HepG2 (cell line): Measurements from ENCODE around the gene VCP. TPM values are rescaled to one million over a fixed set of nuclear protein-coding genes. Genes with fewer than 3 reads are reported as not detected.
A peak's percentile ranks its signal among the peaks of the same experiment; 100 is the strongest.

Experiments
- CBFB ChIP-seq: sonication (generic); formaldehyde crosslinking; IDR thresholded peaks from 2 replicates; pipeline ENCODE4 v1.4.0; 2020; ENCODE audit warnings: missing genetic modification reagents
- ELF3 ChIP-seq: IDR thresholded peaks from 2 replicates; pipeline ENCODE4 v1.6.1; 2016; ENCODE audit warnings: missing genetic modification reagents, missing compliant biosample characterization
- HDAC1 ChIP-seq: sonication (generic); formaldehyde crosslinking; IDR thresholded peaks from 2 replicates; pipeline ENCODE4 v1.5.1; 2020; ENCODE audit warnings: mild to moderate bottlenecking, missing genetic modification reagents
- HDAC6 ChIP-seq: fragments of 200-600 bp; sonication (generic); IDR thresholded peaks from 2 replicates; pipeline ENCODE4 v1.7.0; 2017; ENCODE audit warnings: mild to moderate bottlenecking, antibody characterized with exemption, low read length, low read depth
- KDM5B ChIP-seq: sonication (generic); formaldehyde crosslinking; IDR thresholded peaks from 2 replicates; pipeline ENCODE4 v1.4.0; 2020; ENCODE audit warnings: missing genetic modification reagents, mild to moderate bottlenecking, borderline replicate concordance
- NFE2L2 ChIP-seq: fragments of 150-350 bp; IDR thresholded peaks from 2 replicates; pipeline ENCODE4 v1.6.1; 2014; ENCODE audit warnings: low read length
- PCBP1 ChIP-seq: fragments of 200-400 bp; formaldehyde crosslinking; IDR thresholded peaks from 2 replicates; pipeline ENCODE4 v1.6.1; 2017; ENCODE audit warnings: mild to moderate bottlenecking, low read depth, low read length, borderline replicate concordance
- RBM22 ChIP-seq: fragments of 200-400 bp; formaldehyde crosslinking; optimal IDR thresholded peaks from 2 replicates; pipeline ENCODE3; 2017; ENCODE audit warnings: mild to moderate bottlenecking, low read length, moderate library complexity
- RFX5 ChIP-seq: IDR thresholded peaks from 2 replicates; pipeline ENCODE4 v1.6.1; 2011; ENCODE audit warnings: low read depth, low read length, improper control_type of control experiment
- RXRB ChIP-seq: IDR thresholded peaks from 2 replicates; pipeline ENCODE4 v1.6.1; 2016; ENCODE audit warnings: borderline replicate concordance, missing genetic modification reagents, missing compliant biosample characterization
- SALL2 ChIP-seq: sonication (generic); formaldehyde crosslinking; IDR thresholded peaks from 2 replicates; pipeline ENCODE4 v1.8.1; 2023; ENCODE audit warnings: mild to moderate bottlenecking, missing genetic modification reagents, inconsistent platforms
- TAF15 ChIP-seq: fragments of 200-400 bp; formaldehyde crosslinking; IDR thresholded peaks from one replicate; pipeline ENCODE4 v1.6.1; 2018; ENCODE audit warnings: mild to moderate bottlenecking, low read depth, low read length; ENCODE audit not compliant: poor library complexity, severe bottlenecking
- TBX3 ChIP-seq: fragments of 450-650 bp; IDR thresholded peaks from 2 replicates; pipeline ENCODE4 v1.6.1; 2017; ENCODE audit warnings: antibody characterized with exemption, mild to moderate bottlenecking, inconsistent platforms, borderline replicate concordance
- ZNF343 ChIP-seq: sonication (generic); formaldehyde crosslinking; IDR thresholded peaks from 2 replicates; pipeline ENCODE4 v1.4.0; 2020; ENCODE audit warnings: mild to moderate bottlenecking, missing genetic modification reagents
- ZNF607 ChIP-seq: sonication (generic); formaldehyde crosslinking; IDR thresholded peaks from 2 replicates; pipeline ENCODE4 v1.5.1; 2020; ENCODE audit warnings: missing genetic modification reagents, mild to moderate bottlenecking, borderline replicate concordance
- ZNF772 ChIP-seq: sonication (generic); formaldehyde crosslinking; IDR thresholded peaks from 2 replicates; pipeline ENCODE4 v1.5.0; 2020; ENCODE audit warnings: mild to moderate bottlenecking, missing genetic modification reagents
- ZNF773 ChIP-seq: sonication (generic); formaldehyde crosslinking; IDR thresholded peaks from 2 replicates; pipeline ENCODE4 v1.4.0; 2020; ENCODE audit warnings: missing genetic modification reagents, borderline replicate concordance
- polyA plus RNA-seq, 8 experiments: library from polyadenylated mRNA; depleted of rRNA in 3 of 8; stranded (reverse) in 7 of 8; unstranded in 1 of 8; fragments of >200 nt; fragmentation: Illumina TruSeq in 4 of 8; extraction: Trizol in 4 of 8; gene quantifications; 2 replicates each; pipeline versions ENCODE4 v1.2.1 to v1.2.3, GENCODE V29; 2011 to 2016; ENCODE audit warnings: low read depth in 4 of 8, missing spikeins in 1 of 8, mixed read lengths in 1 of 8; ENCODE audit not compliant: insufficient read depth in 1 of 8
- total RNA-seq, 5 experiments: library from RNA; depleted of rRNA; stranded (reverse); fragments of >200 nt; fragmentation: Illumina TruSeq; extraction: Trizol; gene quantifications; 2 replicates each; pipeline ENCODE4 v1.2.3, GENCODE V29; 2016; ENCODE audit warnings: low read depth in 1 of 5
- TF ChIP-seq, protein P1 (sequence below): sonication (generic); formaldehyde crosslinking; IDR thresholded peaks from 2 replicates; pipeline ENCODE4 v1.4.0; 2020; ENCODE audit warnings: missing genetic modification reagents, borderline replicate concordance
- TF ChIP-seq, protein P2 (sequence below): sonication (generic); formaldehyde crosslinking; IDR thresholded peaks from 2 replicates; pipeline ENCODE4 v1.4.0; 2020; ENCODE audit warnings: missing genetic modification reagents
- TF ChIP-seq, protein P3 (sequence below): sonication (generic); formaldehyde crosslinking; IDR thresholded peaks from 2 replicates; pipeline ENCODE4 v1.4.0; 2020; ENCODE audit warnings: missing genetic modification reagents
- TF ChIP-seq, protein P4 (sequence below): IDR thresholded peaks from 2 replicates; pipeline ENCODE4 v1.6.1; 2012; ENCODE audit warnings: inconsistent platforms
- TF ChIP-seq, protein P5 (sequence below): sonication (generic); formaldehyde crosslinking; IDR thresholded peaks from 2 replicates; pipeline ENCODE4 v1.5.0; 2020; ENCODE audit warnings: missing genetic modification reagents

VCP gene
- total and polyA plus RNA-seq, 2 of the 13 experiments (the other 11 are each of a cell fraction or from before 2014, with no cell fraction given): 143 to 391 TPM

DNA sequence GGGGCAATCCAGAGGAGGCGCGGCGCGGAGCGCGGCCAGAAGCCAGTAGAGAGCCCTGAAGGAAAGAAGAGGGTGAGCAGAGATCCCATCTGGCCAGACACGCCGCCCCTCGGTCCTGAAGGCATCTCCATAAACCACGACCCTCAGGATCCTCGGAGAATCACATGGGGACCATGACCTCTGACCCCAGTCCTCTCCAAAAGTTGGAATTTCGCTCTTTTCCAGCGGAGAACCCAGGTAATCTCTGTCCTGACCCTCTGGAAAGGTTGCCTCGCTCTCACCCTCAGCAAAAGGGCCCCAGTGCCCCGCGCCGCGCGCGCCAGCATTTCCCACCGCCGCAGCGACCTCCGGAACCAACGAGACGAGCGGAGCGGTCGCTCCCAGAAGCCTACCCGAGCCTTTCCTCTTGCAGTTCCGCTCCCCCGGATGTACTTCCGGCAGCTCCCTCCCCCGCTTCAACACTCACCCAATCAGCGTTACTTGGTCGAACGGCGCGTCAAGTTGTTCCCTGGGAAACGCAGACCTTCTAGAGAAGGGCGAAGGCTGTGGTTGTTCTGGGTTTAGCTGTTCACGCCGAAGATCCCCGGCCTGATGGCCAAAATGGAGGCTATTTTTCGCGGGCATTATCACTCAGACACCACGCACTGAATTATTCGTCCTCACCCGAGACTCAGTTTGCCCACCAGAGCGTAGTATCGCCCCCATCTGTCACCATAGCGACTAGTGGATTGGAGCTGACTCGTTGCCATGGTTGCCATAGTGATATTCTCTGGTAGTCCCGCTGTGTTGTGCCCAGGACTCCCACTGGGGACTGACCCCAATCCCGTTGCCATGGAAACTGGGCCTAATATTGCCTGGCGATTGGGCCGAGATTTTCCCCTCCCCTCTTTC lies 30.6 kb upstream of the VCP start, which contains the start of gene STOML2 (continued):
- TF ChIP-seq KDM5B (CRISPR knock-in tag) (peak; percentile 59; the same call in 1 of the 2 replicates), RFX5 (peak; percentile 87), ZNF772 (peak; percentile 92), ELF3 (peak; percentile 62; the same call in 1 of the 2 replicates), ZNF343 (CRISPR knock-in tag) (no peak), TBX3 (no peak), ZNF773 (CRISPR knock-in tag) (no peak), RBM22 (peak; percentile 94), CBFB (CRISPR knock-in tag) (peak; percentile 90; the same call in 1 of the 2 replicates), ZNF607 (CRISPR knock-in tag) (no peak; the same call in 1 of the 2 replicates), PCBP1 (no peak), SALL2 (peak; percentile 86), RXRB (peak; percentile 79), HDAC1 (CRISPR knock-in tag) (peak; percentile 96), NFE2L2 (no peak), TAF15 (no peak), HDAC6 (no peak)
- TF ChIP-seq, protein P1, sequence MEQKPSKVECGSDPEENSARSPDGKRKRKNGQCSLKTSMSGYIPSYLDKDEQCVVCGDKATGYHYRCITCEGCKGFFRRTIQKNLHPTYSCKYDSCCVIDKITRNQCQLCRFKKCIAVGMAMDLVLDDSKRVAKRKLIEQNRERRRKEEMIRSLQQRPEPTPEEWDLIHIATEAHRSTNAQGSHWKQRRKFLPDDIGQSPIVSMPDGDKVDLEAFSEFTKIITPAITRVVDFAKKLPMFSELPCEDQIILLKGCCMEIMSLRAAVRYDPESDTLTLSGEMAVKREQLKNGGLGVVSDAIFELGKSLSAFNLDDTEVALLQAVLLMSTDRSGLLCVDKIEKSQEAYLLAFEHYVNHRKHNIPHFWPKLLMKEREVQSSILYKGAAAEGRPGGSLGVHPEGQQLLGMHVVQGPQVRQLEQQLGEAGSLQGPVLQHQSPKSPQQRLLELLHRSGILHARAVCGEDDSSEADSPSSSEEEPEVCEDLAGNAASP: peak; percentile 66; the same call in 1 of the 2 replicates
- TF ChIP-seq, protein P2, sequence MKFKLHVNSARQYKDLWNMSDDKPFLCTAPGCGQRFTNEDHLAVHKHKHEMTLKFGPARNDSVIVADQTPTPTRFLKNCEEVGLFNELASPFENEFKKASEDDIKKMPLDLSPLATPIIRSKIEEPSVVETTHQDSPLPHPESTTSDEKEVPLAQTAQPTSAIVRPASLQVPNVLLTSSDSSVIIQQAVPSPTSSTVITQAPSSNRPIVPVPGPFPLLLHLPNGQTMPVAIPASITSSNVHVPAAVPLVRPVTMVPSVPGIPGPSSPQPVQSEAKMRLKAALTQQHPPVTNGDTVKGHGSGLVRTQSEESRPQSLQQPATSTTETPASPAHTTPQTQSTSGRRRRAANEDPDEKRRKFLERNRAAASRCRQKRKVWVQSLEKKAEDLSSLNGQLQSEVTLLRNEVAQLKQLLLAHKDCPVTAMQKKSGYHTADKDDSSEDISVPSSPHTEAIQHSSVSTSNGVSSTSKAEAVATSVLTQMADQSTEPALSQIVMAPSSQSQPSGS (CRISPR knock-in tag): peak; percentile 82
- TF ChIP-seq, protein P3, sequence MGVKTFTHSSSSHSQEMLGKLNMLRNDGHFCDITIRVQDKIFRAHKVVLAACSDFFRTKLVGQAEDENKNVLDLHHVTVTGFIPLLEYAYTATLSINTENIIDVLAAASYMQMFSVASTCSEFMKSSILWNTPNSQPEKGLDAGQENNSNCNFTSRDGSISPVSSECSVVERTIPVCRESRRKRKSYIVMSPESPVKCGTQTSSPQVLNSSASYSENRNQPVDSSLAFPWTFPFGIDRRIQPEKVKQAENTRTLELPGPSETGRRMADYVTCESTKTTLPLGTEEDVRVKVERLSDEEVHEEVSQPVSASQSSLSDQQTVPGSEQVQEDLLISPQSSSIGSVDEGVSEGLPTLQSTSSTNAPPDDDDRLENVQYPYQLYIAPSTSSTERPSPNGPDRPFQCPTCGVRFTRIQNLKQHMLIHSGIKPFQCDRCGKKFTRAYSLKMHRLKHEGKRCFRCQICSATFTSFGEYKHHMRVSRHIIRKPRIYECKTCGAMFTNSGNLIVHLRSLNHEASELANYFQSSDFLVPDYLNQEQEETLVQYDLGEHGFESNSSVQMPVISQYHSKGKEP (CRISPR knock-in tag): no peak
- TF ChIP-seq, protein P4, sequence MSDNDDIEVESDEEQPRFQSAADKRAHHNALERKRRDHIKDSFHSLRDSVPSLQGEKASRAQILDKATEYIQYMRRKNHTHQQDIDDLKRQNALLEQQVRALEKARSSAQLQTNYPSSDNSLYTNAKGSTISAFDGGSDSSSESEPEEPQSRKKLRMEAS: peak; percentile 77; the same call in 1 of the 2 replicates
- TF ChIP-seq, protein P5, sequence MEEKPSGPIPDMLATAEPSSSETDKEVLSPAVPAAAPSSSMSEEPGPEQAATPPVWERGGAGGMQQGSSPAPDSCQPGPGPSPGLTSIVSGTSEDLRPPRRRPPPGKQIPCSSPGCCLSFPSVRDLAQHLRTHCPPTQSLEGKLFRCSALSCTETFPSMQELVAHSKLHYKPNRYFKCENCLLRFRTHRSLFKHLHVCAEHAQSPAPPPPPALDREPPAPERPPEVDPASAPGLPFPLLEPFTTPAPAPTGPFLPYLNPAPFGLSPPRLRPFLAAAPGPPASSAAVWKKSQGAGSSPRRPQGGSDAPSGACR (CRISPR knock-in tag): peak; percentile 67; the same call in 1 of the 2 replicates
